HG03354 (cell line): ENCODE data around the gene FAM162B.
"Not testable (repeated sequence)": the region's sequence is repeated elsewhere in the genome, so short reads cannot be mapped to it uniquely, and the experiment has no call there.

ENCODE experiments used
- ATAC-seq: cut with Tn5 transposase; IDR thresholded peaks from one replicate; pipeline ENCODE4 v1.9.1; 2021; ENCODE audit warnings: mild to moderate bottlenecking; ENCODE audit not compliant: unreplicated experiment, poor library complexity, severe bottlenecking

The FAM162B gene

DNA sequence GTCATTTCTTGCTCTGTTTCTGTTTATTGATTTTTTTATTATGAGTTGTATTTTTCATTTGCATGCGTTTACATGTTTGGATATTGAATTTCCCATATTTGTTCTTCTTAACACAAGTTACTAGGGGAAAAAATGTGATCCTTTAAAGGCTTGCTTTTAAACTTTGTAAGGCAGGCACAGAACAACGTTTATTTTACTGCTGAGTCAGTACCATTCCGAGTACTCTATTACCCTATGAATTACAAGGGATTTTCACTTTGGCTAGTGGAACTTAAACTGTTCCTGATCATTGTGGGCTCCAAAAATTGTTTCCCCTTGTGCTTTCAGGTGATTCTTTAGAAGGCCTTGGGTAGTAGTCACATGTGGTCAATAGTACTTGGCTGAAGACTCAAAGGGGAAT is 28.5 kb downstream of the FAM162B start:
- no peak for ATAC-seq

DNA sequence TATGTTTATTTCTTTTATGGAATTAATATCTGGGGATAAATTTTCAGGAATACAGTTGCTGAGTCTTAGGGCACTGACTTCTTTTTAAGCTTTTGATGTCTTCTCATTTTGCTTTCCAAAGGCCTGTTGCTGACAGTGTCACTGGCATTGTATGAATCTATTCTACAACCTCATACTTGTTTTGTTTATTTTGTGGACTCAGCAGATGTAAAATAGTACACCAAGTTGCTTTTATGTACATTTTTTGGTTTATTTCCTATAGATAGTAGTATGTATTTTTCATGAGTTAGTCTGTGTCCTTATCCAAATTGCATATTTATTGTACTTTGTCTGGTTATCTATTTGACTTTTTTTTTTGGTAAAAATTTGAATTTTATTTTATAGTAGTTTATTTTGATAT is 35.0 kb downstream of the FAM162B start:
- no peak for ATAC-seq

DNA sequence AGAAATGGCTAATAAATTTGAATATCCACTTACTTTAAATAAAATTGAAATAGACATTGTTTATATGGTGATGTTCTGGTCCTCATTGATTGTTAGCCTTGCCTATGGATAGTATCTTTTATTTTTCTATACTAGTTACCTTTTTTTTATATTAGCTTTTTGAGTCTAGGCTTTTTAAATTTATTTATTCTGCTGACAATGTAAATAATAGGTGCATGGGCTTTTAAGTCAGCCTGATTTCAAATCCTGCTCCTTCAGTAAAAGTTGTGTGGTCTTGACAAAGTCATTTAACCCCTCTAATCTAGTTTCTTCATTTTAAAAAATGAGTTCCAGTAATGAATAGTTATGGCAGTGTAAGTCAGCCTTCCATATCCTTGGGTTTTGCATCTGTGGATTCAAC is 38.6 kb downstream of the FAM162B start:
- ATAC-seq: no peak

DNA sequence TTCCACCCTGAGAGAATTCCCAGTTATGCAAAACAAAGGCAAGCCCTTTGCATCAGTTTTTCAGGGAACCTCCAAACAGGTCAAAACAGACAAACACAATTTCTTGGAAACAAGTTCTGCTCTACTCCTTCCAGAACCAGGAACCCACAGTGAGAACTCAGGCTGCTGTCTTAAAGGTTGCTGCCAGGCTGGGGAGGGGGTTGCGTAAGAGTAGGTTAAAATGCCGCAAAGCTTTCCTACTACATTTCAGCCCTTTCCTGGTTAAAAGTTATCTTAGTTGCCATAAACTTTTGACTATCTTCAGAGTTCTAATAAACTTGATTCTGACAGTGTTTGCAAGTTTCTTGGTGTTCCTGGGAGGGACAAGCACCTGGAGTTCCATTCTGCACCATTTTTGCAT is 50.8 kb downstream of the FAM162B start:
- ATAC-seq: no peak

DNA sequence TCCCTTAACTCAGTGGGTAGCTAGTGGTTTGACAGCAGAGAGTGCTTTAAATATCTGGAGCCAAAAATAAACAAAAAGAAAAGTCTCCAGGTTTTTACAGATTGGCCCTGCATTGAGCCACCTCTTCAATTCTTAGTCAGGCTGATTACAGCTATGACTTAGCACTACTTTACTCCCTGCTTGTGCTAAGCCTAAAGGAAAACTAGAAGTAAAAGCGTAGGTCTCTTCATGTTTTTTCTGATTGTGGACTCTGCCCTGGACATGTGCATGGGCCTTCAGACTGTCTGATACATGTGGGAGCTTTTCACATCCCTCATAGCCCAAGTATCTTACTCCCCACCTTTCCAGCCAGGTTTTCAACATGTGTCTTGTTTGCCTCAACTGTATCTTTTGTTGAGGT is 51.2 kb downstream of the FAM162B start:
- no peak for ATAC-seq

DNA sequence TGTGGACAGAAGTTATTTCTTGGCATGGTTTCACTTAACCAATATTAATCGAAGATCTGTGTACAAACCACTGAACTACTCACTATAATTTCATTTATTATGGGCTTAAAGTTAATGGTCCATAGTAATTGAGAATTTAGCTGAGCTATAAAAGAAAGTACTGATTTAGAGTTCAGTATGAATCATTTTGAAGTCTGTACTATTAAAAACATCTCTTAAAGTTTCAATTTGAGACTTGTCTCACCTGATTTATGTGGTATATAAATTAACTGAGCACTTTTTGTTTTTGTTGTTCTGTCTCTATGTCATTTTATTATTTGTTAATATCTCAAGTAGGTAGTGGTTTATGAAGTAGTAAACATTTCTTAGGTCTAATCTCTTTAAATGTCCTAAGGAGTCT is 59.6 kb downstream of the FAM162B start:
- no peak for ATAC-seq

DNA sequence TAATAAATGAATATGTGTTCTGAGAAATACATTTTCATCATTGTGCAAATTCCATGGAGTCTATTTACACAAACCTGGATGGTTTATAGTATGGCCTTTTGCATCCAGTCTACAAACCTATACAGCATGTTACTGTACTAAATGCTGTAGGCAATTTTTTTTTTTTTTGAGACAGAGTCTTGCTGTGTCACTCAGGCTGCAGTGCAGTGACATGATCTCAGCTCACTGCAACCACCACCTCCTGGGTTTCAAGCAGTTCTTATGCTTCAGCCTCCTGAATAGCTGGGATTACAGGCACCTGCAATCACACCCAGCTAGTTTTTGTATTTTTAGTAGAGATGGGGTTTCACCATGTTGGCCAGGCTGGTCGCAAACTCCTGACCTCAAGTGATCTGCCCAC is 61.6 kb downstream of the FAM162B start:
- not testable (repeated sequence) for ATAC-seq
